NCI-H1048 (cell line): Measurements from ENCODE around the gene RBFOX1.

Experiments used
- DNase-seq: peaks from one replicate; lab custom pipeline; 2025; lab: John Stamatoyannopoulos, UW

RBFOX1 gene

DNA sequence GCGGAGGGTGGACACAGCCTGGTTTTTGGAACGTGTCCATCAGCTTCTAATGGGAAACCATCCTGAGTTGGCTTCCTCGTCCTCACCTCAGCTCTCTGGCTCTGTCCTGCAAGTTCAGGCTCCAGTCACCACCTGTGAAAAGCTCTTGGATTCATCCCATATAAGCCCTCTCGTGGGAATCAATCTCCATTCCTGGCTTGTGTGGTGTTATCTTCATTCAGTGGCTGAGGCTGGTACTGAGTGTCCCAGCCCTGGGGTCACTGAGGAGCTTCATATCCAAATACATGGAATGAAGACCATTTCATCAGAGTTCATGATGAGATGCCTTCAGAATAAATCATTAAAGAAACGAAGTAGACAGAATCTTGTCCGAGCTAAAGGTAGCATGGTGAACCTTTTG, 189.2 kb downstream of the RBFOX1 start:
- DNase-seq: no peak

DNA sequence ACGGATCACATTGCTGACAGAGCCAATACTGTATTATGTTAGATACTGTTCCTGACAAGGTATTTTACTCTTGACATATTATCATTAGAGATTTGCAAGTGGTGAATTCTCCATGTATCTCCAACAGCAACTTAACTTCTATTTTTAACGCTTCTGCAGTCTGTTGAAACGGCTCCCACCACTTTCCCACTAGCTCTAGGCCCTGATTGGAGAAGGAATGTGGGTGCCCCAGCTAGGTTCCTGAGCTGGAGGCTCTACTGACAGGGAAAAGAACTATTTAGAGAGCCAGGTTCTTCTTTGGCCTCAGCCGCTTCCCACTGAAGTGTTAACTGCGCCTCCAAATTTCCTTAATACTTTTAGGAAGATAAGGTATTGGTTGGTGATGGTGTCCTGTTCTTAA, 191.8 kb downstream of the RBFOX1 start:
- DNase-seq: no peak

DNA sequence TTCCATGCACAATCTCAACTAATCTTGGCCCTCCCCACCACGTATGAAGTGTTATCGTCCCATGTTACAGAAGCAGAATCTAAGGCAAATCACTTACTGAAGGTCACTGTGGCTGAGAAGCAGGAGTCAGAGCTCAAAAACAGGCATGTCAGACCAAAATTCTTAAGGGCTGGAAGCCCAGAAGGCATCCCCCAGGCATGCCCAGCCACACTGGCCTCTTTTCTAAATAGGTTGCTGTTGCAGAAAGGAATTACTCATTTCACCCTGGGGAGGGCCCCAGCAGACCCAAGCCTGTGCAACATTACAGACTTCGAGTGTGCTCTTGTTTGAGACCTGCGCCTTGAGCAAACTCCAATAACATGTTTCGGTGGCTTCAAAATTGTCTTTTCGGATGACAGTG, 194.1 kb downstream of the RBFOX1 start:
- no peak for DNase-seq

DNA sequence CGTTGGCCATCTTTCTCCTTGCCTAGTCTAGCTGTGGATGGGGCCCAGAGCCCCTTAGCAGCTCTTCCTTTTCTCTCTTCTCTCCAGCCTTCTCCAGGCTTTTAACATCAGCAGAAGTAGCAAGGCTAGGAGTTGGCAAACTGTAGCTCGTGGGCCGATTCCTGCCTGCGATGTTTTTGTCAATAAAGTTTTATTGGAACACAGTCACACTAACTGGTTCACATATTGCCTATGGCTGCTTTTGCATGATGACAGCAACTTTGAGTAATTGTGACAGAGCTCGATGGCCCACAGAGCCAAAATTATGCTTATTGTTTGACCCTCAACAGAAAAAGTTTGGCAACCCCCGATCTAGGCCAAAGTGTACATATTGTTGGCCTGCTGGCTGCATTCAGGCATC, 199.9 kb downstream of the RBFOX1 start:
- no peak for DNase-seq

DNA sequence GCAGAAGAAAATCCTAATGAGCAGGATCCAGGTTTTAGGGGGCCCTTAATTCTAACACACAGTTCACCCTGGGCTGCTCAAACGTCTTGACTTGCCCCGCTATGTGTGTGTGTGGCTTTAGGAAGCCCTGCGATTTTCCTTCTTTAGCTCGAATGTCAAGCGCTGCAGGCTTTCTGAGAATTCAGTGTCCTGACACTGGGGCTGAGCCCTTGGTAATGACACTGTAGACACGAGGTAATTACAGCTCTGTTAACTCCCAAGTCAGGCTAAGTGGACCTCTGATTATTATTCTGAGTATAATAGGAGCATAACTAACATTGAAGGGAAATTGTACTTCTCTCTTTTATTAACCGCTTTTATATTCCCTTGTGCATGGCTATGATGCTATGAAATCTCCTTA, 202.1 kb downstream of the RBFOX1 start:
- no peak for DNase-seq

DNA sequence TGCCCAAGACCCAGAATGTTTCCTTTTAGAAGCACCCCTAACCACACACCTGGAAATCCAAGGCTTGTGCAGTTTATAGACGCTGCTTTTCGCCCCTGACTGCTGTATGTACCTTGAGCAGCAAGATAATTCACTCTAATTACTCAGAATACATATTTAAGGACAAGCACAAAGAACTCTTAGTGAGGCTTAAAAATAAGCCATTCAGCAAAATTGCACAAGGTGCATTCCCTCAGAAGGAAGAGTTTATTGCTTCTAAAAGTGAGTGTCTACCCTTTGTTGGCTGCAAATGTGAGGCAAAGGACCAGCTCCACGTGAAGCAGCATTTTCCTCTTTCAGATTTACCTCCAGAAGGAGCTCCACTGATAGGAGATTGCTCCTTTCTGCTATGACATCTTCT, 208.4 kb downstream of the RBFOX1 start:
- no peak for DNase-seq

DNA sequence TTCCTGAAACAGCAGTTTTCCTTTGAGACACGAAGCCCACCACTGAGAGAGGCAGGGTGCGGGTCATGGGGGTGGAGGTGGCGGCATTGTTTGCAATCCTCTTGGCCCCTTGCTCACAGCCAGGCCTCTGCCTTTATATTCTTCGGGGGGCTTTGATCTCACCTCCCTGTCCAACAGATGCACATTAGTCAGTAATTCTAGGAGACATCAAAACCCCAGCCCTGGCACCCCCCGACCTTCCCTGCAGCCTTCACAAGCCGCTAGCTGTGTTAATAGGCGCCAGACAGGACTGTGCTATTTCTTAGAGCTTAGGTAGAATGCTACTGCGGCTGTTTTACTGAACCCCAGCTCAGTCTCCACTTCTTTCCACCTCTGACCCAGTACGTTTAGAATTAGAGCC, 212.6 kb downstream of the RBFOX1 start:
- no peak for DNase-seq

DNA sequence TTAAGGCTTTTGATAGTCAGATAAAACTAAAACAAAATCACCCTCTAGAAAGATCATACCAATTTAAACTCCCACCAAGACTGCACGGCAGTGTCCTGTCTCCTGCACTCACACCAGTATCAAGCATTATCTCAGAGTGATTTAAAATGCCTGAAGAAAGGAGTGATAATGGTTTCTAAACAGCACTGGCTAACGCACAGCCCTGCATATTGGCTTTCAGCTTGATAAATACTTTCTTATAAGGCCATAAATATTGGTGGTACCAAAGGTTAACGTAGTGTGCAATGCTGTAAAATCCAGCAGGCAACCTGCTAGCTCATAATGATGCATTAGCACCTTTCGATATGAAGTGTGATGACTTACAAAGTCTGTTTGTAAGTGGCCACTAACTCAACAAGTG, 214.3 kb downstream of the RBFOX1 start:
- DNase-seq: no peak

DNA sequence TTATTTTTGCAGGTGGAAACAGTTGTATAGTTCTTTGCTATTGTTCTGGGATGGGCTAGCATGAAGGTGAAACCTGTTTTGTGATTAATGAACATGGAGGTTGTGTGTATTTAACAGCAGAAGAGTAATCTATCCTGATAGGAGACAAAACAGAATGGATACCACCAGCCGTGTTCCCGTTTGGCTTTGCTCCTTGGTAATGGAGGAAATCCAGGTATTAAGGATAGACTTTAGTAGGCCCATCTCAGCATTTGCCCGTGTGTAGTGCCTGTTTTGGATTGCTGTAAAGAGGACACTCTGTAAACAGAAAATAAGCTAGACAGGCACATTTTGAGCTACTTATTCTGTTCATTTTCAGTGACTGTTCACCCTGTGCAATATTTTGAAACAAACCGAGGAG, 215.1 kb downstream of the RBFOX1 start:
- DNase-seq: no peak

DNA sequence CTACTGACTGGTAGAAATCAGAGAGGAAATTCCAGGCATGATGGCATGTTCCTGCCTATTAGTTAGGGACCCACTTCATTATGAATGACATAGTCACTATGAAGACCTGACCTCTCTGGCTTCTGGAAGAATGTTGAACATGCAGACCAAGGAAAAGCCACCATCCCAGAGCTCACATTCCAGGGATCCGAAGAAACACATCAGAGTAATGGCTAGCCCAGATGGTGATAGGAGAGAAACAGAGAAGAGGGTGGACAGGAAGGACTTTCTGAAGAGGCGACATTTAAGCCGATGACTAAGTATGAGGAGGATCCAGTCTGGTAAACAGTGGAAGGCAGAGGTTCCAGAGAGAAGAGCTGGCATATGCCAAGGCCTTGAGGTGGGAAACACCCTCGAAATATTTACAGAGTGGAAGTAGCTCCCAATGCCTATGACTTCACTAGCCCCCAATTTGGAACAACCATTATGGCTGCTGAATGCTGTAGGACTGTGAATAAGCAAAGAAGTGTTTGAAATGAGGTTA, 216.2 kb downstream of the RBFOX1 start:
- no peak for DNase-seq

DNA sequence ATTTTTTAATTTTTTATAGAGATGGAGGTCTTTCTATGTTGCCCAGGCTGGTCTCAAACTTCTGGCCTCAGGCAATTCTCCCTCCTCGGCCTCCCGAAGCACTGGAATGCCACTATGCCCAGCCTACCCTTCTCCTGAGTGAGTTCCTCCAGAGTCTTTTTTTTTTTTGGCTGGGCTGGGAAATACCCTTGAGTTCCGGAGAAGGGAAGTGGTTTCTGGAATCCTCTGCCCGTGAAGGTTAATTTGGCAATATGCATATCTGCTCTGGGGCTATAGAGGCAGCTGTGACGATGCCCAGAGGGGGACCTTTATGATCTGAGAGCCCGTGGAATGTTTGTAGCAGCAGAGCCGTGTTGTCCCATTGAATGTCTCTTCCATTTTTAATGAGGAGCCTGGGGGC, 217.5 kb downstream of the RBFOX1 start:
- DNase-seq: no peak

DNA sequence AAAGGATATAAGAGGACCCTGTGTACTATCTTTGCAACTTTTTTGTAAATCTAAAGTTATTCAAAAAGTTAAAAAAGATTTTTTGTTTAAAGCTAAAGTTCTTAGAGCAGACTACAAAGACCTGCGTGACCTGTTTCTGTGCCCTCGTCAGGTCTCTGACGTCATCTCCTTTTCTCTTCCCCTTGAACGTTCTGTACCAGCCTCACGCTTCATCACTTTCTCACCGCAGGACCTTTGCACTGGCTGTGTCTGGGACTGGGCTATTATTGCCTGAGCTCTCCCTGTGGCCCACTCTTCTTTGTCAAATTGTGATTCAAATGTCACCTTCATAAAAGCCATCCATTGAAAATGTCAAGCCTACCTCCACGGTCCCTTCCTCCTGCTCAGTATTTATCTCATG, 222.8 kb downstream of the RBFOX1 start:
- DNase-seq: no peak

DNA sequence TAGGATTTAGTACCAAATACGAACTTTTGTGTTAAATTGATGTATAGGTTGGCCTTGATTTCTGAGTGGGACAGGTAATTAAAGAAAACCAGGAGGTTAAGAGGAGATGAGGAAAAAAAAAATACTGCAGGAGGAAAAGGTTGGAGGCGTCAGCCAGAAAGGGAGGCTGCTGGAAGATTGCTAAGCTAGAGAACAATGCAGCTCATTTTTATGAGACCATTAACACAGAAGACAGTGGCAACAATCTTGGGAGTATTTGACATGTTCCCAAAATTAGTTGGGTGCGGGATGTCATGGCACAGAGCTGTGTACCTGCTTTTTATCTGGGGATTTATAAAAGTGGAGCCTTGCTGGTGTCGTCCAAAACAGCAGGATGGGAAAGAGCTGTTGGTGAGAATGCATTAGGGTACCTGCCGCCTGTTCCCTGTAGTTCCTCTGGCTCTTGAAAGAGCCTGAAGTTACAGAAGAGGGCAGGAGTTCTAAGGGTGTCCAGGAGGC, 229.3 kb downstream of the RBFOX1 start:
- DNase-seq: no peak

DNA sequence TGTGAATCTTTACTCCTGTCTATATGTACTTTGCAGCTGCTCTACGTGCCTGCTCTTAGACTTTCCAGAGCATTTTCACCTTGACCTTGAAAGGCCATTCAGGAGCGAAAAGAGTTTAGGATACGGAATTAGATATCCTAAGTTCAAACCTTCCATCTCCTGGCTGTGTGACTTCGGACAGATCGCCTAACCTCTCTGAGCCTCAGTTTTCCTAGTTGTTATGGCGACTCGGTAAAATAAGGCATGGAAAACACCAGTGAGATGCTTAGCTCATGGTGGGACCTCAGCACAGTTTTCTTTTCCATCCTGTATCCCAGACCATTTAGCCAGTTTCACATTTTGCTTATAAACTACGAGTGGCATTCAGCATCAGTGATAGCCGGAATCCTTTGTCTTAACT, 233.7 kb downstream of the RBFOX1 start:
- no peak for DNase-seq

DNA sequence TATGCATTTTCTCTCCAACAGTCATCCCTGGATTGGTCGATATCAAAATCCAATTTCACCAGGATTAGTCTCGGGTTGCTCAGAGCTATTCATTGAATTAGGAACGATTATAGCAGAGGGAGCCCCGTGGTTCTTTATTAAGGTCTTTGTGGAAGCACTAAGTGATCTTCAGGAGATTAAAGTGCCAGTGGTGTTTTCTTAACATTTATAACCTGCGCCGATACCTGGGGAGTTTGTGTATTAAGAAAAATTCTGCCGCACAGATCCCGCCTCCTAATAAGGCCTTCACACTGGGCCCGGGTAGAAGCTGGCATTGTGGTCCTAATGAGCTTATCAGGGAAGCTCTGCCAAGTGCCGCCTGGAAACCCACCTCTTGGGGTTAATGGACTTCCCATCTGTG, 238.7 kb downstream of the RBFOX1 start:
- DNase-seq: no peak

DNA sequence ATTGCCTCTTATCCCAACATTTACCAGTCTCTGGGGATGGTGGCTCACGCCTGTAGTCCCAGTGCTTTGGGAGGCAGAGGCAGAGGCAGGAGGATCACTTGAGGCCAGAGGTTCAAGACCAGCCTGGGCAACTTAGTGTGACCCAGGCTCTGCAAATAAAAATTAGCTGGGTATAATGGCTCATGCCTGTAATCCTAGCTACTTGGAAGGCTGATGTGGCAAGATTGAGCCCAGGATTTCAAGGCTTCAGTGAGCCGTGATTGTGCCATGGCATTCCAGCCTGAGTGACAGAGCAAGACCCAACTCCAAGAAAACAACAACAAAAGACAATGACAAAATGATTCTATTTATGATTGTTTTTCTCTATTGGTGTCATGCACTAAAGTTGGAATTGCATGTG, 244.9 kb downstream of the RBFOX1 start:
- DNase-seq: no peak

DNA sequence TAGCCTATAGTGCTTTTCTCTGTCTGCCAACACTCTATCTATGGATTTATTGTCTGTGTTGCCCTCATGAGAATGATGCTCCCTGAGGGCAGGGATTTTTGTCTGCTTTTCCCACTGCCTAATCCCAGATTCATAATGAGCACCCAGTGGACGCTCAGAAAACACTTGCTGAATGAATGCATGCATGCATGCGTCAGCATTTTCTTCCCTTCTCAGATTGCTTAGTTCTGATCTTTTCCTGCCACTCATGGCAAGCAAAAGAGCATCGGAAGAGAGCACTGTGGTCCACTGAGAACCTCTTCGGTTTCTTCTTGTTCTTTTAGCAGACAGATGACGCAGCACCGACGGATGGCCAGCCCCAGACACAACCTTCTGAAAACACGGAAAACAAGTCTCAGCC, 246.8 kb downstream of the RBFOX1 start:
- DNase-seq: no peak

DNA sequence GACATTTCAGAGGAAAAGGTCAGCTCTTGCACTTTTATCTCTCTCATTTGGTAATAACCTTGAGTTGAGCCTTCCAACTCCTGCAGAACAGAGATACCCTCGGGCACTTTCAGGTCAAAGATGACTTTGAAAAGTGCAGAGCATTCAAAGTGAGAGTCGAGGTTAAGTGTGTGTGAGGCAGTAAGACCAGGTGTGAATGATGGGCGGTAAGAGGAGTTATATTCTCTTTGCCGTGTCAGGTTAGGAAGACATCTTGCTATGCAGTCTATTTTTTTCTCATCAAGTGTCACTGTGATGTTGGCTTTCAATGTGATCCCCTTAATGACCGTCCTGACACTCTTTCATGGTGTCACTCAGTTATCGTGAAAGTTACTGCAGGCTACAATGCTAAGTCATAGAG, 248.5 kb downstream of the RBFOX1 start:
- DNase-seq: no peak

DNA sequence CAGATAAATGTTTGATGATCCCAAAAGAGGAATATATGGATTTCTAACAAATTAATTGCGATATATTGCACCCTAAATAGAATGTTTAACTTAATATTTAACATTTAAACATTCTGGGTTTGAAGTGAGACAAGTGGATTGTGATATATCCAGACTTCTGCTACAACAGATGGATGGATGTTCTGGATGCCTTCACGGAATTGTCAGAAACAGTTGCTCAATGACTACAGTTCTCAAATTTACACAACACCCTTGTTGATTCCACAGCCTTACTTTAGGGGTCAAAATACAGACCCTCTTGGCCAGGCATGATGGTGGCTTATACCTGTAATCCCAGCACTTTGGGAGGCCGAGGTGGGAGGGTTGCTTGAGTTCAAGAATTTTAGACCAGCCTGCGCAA, 250.8 kb downstream of the RBFOX1 start:
- DNase-seq: no peak

DNA sequence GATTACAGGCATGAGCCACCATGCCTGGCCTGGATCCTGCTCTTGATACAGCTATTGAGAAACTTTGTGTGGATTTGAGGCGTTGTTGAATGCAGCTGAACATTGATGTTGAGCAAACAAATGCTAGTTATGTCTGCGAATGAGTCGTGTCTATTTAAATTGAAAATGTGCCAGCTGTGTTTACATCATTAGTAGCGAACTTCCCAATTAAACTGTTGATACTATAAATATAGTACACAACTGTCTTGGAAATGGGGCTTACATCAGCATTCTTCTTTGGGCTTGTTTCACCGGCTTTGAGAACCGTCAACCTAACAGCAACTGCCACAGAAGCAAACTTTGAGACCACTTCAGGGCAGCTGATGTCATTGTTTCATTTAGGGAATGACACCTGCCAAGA, 251.9 kb downstream of the RBFOX1 start:
- DNase-seq: no peak

DNA sequence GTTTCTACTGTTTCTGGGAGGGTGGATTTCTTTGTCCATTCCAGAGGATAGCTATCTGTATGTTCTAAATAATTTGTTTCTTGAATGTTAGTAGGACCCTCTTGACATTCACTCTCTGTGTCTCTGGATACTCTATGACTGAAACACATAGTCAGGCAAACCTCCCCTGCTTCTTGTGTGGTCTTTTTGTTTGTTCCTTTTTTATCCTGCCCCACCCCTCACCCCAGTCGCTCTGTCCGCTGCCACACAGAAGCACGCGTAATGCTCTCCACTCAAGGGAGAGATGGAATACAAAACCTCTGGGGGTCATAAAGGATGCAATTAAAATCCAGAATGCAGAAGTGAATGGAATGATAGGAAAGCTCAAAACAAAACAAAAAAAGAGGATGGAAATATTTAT, 253.1 kb downstream of the RBFOX1 start:
- no peak for DNase-seq

DNA sequence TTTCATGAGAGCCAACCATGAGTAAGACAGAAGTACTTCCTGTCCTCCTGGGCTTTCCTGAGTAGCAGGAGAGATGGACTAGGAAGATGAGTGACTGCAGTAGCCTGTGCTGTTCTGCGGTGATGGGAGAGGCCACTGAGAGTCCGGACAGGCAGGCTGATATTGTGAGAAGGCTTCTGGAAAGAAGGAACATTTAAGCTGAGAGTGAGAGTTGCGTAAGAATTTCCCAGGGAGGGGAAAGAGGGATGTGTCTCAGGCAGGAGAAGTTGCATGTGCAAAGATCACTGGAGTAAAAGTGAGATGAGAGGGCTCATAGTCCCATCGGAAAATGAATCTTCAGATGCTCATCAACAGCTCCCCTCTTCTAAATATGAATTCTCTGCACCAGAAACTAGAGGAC, 258.3 kb downstream of the RBFOX1 start:
- no peak for DNase-seq

DNA sequence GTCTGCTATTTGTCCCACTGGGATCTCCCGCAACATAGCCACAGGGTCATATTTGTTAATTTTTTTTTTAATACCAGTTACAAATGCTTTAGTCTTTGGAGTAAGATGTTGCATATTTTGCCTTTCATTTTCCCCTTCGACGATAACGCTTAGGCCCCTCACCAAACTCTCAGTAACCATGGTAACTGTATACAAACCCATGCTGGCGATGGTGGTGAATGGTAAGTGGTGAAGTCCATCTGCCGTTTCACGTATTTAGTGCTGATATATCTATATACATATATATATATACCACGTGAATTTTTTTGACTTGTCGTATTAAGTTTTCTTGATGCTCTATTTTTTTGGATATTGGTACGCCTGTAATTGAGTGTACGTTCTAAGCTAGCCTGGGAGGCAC, 263.7 kb downstream of the RBFOX1 start:
- no peak for DNase-seq

DNA sequence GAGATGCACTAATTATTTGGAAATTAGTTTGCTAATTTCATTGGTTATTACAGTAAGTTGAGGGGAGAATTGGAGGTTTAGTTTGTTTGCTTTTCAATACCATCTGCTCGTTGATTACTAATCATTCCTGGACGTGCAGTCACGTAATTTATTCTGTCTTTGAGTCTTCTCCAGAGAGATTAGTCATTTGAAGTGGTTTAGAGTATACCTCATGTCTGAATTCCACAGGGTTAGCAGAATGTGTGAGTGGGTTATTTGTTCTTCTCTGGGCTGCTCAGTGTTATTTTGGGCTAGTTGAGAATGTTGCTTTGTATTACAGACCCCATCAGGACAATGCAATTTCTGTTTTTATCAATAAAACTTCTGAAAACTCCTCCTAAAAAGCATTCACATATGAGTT, 265.0 kb downstream of the RBFOX1 start:
- no peak for DNase-seq

DNA sequence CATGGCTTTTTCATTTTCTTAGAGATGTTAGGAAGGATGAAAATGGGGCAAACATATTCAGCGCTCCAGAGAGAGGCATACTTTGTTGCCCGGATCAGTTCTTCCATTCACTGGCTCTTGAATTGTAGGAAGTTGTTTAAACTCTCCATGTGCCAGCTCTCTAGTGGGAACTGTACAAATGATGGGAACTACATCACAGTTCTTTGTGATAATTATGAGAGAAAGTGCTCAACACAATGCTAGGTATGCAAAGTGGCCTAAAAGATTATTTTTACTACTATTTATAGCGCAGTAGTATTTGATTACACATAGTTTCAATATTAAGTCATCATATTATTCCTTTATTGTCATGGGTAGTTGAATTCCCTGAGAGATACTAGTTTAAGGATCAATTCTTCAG, 268.5 kb downstream of the RBFOX1 start:
- no peak for DNase-seq
